NCI-H82 (cell line): ENCODE data around the gene CTIF.
"Not testable (repeated sequence)": the region's sequence is repeated elsewhere in the genome, so short reads cannot be mapped to it uniquely, and the experiment has no call there.

Experiments
- DNase-seq: peaks from one replicate; lab custom pipeline; 2025; lab: John Stamatoyannopoulos, UW

The CTIF gene

GRCh38 chr18:48538531-48539405, at the start of gene CTIF:
Gene CTIF (plus strand): TSS chr18:48539031. CDS start chr18:48619566, 80,535 bp downstream.
- DNase-seq, result peak; percentile 98

GRCh38 chr18:48490641-48491293, 48.1 kb upstream of the CTIF start:
- no peak for DNase-seq

DNA sequence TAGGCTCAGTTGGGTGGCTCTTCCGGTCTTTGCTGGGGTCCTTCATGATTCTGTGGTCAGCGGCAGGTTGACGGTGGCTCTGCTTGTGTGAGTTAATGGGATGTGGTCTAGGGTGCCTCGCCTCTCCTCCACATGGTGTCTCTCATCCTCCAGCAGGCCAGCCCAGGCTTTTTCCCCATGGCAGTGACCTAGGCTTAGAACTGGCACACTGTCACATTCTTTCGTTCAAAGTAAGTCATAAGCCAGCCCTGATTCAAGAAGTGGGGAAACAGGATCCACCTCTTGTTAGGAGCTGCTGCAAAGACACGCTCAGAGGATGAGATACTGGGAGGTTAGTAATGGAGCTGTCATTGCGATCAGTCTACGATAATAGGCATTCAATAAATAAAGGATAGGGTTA, 46.0 kb upstream of the CTIF start:
- DNase-seq, result no peak

DNA sequence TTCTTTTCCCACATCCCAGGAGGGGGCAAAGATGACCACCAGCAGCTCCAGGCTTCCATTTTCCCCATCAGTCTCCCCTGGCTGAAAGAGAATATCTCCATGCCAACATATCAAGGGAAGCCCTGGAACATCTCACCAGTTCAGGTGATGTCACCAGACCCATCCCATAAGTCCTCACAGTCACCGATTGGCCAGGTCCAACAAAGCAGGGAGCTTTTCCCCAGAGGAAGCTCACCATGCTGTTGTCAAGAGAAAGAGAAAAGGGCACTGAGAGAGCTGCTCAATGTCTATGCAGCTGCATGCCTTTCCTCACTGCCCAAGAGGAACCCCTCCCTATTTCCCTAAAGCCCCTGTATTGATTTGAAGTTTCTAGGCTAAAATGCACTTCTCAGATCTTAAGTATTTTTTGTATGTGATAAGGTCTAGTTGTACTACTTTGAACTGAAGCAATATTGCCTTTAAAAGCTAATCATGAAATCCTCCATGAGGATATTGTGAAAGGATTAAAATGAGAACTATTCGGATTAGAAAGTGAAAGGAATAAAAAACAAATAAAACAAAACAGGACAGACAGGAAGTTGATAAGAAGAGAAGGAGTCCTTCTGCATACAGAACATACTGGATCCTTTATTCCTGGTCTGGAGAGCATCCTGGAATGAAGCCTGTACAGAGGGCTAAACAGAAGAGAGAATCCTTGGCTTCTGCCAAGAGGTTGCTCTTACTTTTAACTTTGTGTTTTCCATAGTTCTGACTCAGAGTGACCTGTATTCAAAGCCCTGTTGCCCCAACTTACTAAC, 45.2 kb upstream of the CTIF start:
- no peak for DNase-seq

- no peak for DNase-seq
These were observed 41.0 kb upstream of the CTIF start for GRCh38 chr18:48497863-48498262.

DNA sequence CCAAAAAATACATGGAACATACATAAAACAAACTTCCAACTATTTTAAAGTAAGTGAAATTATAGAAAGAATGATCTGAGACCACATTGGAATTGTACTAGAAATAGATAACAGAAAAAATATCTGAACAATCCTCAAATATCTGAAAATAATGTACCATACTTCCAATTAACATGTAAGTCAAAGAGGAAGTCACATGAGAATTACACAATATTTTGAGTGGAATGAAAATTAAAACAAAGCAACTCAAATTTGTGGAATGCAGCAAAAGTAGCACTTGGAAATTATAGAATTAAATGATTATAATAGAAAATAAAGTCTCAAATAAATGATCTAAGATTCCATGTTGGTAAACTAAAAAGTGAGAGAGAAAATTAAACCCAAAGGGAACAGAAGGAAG, 38.3 kb upstream of the CTIF start:
- no peak for DNase-seq

GRCh38 chr18:48502906-48503305, 35.9 kb upstream of the CTIF start:
- no peak for DNase-seq

GRCh38 chr18:48504819-48505218, 34.0 kb upstream of the CTIF start:
- DNase-seq, result no peak

- DNase-seq, result not testable (repeated sequence)
These were observed 31.8 kb upstream of the CTIF start for GRCh38 chr18:48506983-48507568.

DNA sequence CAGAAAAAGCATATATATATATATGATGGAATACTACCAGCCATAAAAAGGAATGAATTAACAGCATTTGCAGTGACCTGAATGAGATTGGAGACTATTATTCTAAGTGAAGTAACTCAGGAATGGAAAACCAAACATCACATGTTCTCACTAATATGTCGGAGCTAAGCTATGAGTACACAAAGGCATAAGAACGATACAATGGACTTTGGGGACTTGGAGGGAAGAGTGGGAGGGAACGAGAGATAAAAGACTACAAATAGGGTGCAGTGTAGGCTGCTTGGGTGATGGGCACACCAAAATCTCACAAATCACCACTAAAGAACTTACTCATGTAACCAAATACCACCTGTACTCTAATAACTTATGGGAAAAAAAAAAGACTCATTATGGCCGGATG, 26.3 kb upstream of the CTIF start:
- DNase-seq, result not testable (repeated sequence)

DNA sequence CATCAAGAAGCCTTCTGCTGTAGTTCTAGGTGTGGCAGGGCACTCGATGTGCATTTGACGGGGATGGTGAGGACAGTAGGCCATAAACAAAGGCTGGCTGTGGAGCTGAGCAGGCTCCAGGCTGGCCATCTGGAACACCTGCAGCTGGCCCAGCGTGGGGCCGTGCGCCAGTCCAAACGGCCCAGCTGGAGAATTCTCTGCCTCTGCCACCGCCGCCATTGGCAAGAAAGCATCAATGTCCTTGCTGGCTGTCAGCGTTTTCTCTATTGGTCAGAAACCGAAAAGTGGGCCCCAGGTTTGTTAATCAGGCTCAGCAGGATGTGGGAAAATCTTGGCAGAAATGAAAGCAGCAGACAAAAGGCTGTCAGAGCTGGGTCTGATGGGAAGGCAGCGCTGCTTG, 24.0 kb upstream of the CTIF start:
- no peak for DNase-seq

GRCh38 chr18:48517048-48517447, 21.8 kb upstream of the CTIF start:
- no peak for DNase-seq

DNA sequence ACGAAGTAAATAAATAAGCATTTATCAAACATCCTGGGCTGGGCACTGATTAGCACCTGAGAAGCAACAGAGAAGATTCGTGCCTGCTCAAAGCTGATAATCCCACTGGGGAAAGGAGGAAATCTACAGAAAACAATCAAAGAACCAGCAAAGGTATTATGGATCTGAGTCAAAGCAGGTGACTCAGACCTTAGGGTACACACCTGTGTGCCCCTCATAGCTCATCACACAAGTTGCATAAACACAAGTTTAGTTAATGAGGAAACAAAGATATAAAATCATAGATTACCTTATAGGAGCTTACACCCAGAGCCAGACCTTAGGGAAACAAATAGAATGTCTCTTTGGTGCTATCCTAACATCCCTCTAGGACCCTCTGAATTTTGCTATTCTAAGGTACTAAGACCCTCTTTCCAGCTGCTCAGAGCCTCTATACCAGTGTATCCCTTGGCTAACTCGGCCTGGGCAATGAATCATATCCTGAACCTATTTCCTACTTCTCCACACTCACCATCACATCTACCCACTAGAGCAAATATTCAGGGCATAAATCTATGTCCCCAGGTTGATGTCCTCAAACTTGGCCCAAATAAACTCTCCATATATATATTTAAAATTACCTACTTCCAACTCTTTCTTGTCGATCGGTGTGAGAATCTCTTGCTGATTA, 19.3 kb upstream of the CTIF start:
- DNase-seq, result no peak

GRCh38 chr18:48521723-48522122, 17.1 kb upstream of the CTIF start:
- peak; percentile 39 for DNase-seq

GRCh38 chr18:48525671-48526070, 13.2 kb upstream of the CTIF start:
- no peak for DNase-seq

GRCh38 chr18:48527461-48527860, 11.4 kb upstream of the CTIF start:
- no peak for DNase-seq

GRCh38 chr18:48528861-48529260, 10.0 kb upstream of the CTIF start:
- no peak for DNase-seq

DNA sequence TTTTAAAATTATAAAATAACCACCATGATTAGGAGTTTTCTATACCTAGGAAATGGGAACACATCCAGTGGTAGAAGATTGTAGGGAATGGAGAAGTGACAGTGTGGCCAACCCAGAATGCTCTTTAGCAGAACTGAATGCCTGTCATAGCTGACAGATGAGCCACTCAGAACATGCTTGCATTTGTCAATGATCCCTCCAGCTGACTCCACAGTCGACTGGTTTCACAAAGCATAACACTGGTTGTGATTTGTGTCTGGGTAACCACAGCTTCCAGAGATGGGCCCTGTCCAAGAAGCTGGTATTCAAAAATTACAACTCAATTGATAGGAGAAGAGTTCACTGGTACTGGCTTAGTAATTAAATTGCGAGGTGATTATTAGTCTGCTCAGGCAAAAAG, 9.0 kb upstream of the CTIF start:
- DNase-seq, result peak; percentile 36

DNA sequence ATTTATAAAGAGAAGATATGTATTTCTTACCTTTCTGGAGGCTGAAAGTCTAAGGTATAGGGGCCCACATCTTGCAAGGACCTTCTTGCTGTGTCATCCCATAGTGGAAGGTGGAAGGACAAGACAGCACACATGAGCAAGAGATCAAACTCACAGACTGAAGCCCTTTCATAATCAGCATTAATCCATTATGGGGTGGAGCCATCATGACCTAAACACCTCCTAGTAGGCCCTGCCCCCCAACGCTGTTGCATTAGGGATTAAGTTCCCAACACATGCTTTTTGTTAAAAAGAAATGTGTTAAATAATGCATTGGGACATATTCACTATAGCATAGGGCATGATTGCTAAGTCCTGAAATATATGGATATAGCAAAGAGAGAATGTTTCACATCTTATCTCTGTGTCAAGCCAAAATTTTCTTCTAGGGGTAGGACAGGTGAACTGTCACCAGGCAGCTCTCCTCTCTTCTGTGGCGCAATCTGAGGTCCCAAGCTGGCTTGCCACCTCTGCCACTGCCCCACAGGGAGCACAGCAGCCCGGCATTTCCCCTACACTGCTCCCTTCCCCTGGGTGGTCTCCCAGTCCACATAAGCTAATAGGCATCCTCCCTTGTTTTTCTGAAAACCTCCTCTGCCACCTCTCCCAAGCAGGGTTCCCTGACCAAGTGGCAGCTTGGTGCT, 8.3 kb upstream of the CTIF start:
- peak; percentile 89 for DNase-seq

GRCh38 chr18:48531082-48531403, 7.8 kb upstream of the CTIF start:
- DNase-seq, result no peak

GRCh38 chr18:48531908-48532307, 6.9 kb upstream of the CTIF start:
- DNase-seq, result peak; percentile 6
